Peyer's patch (tissue), 4 donors: ENCODE data around the gene PROM1.

Experiments used
- CTCF ChIP-seq, 6 experiments: fragments of 450-650 bp in 4 of 6; fragments of 200-600 bp in 2 of 6; sonication (generic) in 1 of 6; IDR thresholded peaks; one replicate each; pipeline ENCODE4 v1.5.1; 2017 to 2019; ENCODE audit warnings: antibody characterized with exemption in 6 of 6, mild to moderate bottlenecking in 3 of 6, moderate library complexity in 1 of 6
- POLR2A ChIP-seq, 2 donors: fragments of 450-650 bp; IDR thresholded peaks; one replicate each; pipeline ENCODE4 v1.5.1; 2017; ENCODE audit warnings: antibody characterized with exemption in 2 of 2, mild to moderate bottlenecking in 2 of 2, moderate library complexity in 2 of 2

- no peak for TF ChIP-seq CTCF (IDR thresholded peaks at IDR 0.05)
- TF ChIP-seq POLR2A (IDR thresholded peaks at IDR 0.05) = no peak
These were observed 120.2 kb downstream of the PROM1 start for GRCh38 chr4:15963576-15963975.
